NAMALWA (cell line): ENCODE measurements around the gene LIMK1.
"Not testable (repeated sequence)": the region's sequence is repeated elsewhere in the genome, so short reads cannot be mapped to it uniquely, and the experiment has no call there.

Source experiments
- DNase-seq: peaks from one replicate; pipeline ENCODE4 v3.0.0-alpha.2; 2015; ENCODE audit warnings: low spot score

LIMK1 gene

GRCh38 chr7:74126220-74126880 lies 42.7 kb downstream of the LIMK1 start:
- no peak for DNase-seq

DNA sequence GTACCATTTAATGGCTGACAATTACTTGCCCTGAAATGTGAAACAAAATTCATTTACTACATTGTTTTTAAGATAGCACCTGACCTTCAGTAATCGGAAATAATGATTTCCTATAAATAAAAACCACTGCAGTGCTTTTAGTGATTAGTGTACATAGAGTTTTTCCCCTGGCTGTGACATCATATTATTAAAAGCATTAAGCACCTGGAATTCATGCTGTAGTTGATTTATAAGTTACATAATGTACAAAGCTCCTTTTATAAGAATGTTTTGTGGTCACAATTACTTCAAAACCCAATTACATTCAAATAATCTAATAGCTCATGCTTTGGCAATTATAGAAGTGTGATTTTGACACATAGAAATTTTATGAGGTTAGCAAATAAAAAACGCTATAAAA lies 46.3 kb downstream of the LIMK1 start:
- DNase-seq: no peak

DNA sequence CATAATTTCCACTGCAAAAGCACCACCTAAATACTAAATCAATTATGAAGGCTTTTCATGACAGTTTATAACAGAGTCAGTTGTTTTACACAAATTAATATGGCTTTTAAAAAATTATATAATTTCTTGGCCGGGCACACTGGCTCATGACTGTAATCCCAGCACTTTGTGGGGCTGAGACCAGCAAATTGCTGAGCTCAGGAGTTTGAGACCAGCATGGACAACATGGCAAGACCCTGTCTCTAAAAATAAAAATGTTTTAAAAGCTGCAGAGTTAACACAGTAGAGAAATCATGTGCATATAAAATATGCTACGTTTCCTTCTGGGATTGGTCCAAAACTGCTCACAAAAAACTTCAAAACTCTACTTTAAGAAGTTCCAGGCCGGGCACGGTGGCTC lies 46.9 kb downstream of the LIMK1 start:
- no peak for DNase-seq

DNA sequence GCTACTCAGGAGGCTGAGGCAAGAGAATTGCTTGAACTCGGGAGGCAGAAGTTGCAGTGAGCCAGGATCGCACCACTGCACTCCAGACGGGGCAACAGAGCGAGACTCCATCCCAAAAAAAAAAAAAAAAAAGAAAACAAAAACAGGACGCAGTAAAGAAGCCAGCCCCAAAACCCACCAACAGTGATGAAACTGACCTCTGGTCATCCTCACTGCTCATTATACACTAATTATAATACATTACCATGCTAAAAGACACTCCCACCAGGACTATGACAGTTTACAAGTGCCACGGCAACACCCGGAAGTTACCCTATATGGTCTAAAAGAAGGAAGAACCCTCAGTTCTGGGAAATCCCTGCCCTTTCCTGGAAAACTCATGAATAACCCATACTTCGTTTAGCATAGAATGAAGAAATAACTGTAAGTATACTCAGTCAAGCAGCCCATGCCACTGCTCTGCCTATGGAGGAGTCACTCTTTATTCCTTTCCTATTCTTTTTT lies 50.6 kb downstream of the LIMK1 start:
- DNase-seq: no peak

DNA sequence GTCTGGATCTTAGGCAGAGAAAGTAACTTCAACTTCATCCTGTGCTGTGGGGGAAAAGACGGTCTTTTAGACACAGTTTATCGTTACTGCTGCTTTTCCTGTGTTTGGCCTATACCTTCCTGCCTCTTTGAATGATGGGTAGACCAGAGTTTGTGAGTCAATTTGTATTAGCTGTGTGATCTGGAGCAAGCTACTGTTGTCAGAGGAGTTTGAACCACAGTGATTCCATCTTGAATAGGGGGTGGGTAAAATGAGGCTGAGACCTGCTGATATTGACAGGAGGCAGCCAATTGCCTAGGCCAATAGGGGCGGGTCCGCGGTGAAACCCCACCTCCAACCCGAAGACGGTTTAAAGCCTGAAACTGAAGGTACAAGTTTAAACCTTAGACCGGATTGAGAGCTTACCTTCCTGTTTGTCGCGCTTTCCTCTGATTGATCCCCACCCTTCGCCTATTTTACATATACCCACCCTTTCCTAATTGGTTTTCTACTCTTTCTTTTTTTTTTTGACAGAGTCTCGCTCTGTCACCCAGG lies 54.8 kb downstream of the LIMK1 start:
- no peak for DNase-seq

DNA sequence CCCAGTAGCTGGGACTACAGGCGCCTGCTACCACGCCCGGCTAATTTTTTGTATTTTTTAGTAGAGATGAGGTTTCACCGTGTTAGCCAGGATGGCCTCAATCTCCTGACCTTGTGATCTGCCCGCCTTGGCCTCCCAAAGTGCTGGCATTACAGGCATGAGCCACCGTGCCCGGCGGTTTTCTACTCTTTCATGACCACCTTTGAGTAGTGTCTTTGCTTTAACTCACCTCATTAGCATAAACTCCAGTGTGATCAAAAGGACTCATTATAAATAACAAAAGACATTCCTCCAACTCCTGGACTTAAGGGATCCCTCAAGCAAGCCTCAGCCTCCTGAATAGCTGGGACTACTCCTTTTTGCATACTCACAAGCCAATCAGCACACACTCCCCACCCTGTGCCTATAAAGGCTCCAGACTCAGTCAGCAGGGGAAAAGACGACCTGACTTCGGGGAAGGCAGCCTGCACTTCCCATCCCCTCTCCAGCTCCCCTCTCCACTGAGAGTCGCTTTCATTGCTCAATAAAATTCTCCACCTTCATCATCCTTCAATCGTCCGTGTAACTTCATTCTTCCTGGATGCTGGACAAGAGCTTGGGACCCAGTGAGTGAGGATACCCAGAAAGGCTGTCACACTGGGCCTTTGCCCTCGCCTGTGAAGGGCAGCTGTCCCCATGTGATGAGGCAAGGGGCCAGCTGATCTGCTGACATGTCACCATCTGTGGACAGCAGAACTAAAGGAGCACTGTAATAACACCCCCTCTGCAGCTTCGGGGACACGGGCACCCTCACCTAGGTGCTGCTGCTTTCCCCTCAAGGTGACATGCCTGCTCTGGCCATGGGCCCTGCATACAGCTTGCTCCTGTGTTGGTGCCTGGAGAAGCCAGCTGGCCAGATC lies 55.6 kb downstream of the LIMK1 start:
- no peak for DNase-seq

DNA sequence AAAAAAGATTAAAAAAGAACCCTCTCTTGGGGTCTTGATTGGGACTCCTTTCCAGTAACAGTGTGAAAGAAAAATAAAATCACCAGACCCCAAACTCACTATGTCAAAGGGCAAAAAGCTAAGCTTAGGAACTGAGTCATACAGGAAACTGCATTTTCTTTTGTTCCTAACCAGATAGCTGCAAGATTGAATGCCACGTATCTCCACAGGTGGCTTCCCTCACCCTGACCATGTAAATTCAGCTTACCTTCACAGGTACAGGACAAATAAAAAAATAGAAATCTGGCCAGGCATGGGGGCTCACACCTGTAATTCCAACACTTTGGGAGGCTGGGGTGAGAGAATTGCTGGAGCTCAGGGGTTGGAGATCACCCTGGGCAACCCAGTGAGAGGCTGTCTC lies 58.1 kb downstream of the LIMK1 start:
- no peak for DNase-seq

DNA sequence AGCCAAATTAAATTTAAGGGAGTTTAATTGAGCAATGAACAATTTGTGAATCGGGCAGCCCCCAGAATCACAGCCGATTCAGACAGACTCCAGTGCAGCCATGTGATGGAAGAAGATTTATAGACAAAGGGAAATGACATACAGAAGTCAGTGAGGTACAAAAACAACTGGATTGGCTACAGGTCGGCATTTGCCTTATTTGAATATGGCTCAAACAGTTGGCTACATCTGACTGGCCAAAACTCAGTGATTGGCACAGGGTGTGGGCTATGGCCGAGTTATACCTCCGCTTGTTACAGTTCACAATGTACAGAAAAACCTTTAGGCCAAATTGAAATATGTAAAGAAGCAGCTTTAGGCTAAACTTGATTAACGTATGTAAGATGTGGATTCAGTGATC lies 59.8 kb downstream of the LIMK1 start:
- DNase-seq: no peak

DNA sequence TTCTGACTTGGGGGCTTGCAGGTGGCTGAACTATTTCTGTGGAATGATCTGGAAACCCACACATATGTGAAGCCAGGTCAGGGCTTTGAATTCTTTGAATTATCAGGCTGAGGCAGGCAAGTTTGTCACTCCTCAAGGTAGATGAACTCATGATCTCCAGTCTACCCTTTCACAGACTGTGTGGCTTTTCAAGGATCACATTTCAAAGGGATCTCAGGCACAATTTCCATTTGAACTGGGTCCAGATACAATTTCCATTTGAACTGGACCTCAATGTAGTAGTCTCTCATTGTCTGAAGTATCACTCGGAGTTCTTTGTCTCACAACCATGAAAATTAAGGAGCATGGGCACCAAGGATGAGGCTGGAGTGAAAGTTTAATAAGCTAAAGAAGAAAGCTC lies 64.9 kb downstream of the LIMK1 start:
- no peak for DNase-seq

DNA sequence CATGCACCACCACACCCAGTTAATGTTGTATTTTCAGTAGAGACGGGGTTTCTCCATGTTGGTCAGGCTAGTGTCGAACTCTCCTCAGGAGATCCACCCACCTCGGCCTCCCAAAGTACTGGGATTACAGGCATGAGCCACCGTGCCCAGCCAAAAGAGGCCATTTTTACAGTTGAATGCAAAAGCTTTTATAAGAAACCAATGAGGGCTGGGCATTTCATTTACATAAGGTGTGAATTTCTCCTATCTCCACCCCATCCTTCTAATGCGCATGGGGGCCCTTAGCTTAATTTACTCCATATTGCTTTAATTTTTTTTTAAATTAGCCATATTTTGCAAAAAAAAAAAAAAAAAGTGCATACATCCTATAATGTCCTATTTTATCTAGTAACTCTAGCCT lies 65.5 kb downstream of the LIMK1 start:
- DNase-seq: no peak

GRCh38 chr7:74149603-74150002 lies 66.0 kb downstream of the LIMK1 start:
- no peak for DNase-seq

GRCh38 chr7:74153736-74154135 lies 70.1 kb downstream of the LIMK1 start:
- DNase-seq: no peak

DNA sequence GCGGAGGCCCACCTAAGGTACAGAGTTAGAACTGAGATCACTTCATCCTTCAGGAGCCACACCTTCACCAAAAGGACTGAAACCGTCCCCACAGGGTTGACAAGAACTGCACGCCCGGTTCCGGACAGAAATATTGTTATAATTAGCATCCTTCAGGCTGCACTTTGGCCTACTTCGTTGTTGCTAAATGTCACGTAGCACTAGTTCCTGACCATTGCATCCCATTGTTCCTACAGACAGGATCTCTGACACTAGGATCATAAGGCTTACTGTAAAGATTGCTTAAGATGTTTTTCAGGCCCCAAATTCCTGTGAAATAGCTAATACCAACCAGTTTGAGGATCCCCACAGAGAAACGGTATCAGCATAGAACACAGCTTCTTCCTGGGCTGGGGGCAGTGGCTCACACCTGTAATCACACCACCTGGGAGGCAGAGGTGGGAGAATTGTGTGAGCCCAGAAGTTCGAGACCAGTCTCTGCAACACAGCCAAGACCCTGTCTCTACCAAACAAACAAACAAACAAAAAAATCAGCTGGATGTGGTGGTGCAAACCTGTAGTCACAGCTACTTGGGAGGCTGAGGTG lies 72.3 kb downstream of the LIMK1 start:
- no peak for DNase-seq

DNA sequence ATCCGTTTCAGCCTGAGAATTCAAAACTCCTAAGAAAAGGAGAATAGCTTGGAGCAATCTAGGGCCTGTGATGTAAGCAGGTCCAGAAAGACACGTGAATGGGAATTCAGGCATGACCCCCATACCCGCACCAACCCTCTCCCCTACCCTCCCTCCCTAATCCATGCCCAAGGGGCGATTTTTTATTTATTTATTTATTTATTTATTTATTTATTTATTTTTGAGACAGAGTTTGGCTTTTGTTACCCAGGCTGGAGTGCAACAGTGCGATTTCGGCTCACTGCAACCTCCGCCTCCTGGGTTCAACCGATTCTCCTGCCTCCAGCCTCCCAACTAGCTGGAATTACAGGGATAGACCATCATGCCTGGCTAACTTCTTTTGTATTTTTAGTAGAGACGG lies 74.0 kb downstream of the LIMK1 start:
- DNase-seq: no peak

DNA sequence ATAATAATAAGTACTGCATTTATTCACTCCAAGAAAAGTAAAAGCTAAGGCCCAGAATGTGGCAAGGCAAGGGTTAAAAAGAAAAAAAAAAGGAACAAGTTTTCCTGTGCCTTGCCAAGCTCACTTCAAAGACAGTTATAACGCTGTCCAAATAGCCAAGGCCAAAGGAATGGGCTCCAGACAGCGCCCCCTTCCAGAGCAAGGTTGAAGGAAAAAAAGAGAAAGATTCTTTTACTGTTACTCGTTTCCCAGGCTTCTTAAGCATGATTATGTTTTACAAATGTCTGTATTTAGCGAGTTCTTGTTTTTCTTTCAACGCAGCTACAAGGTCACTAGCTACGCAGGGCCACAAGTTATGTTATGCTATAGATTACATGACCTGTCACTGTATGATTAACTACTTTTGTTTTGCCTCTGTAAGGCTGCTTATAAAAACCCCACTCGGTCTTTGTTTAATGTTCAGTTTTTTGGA lies 81.4 kb downstream of the LIMK1 start:
- DNase-seq: no peak

DNA sequence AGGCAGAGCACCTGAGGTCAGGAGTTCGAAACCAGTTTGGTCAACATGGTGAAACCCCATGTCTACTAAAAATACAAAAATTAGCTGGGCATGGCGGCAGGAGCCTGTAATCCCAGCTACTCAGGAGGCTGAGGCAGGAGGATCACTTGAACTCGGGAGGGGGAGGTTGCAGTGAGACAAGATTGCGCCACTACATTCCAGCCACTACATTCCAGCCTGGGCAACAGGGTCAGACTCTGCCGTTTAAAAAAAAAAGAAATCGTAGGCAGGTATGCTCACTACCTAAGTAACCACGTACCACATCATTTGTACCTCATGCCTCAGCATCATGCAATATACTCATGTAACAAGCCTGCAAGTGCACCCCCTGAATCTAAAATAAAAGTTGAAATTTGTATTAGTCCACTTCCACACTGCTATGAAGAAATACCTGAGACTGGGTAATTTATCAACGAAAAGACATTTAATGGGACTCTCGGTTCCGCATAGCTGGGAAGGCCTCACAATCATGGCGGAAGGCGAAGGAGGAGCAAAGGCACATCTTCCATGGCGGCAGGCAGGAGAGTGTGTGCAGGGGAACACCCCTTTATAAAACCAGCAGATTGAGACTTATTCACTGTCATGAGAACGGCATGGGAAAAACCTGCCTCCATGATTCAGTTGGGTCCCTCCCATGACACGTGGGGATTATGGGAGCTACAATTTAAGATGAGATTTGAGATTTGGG lies 82.4 kb downstream of the LIMK1 start:
- DNase-seq: no peak

GRCh38 chr7:74167324-74167723 lies 83.7 kb downstream of the LIMK1 start:
- not testable (repeated sequence) for DNase-seq
